CD4-positive, alpha-beta T cell treated with Interferon alpha-2 for 1 hour (primary cell): ENCODE data around the gene PAX7.
"Not testable (repeated sequence)": the region's sequence is repeated elsewhere in the genome, so short reads cannot be mapped to it uniquely, and the experiment has no call there.

Source experiments
- DNase-seq, 2 donors: peaks; one replicate each; pipeline ENCODE4 v3.0.0-alpha.2; 2020 to 2022

Gene PAX7

GRCh38 chr1:18667333-18667732 is 36.7 kb downstream of the PAX7 start:
- DNase-seq, result no peak

- no peak for DNase-seq
Measured at GRCh38 chr1:18668046-18668445, 37.4 kb downstream of the PAX7 start.

- no peak for DNase-seq
Measured at GRCh38 chr1:18668750-18669404, 38.2 kb downstream of the PAX7 start.

- no peak for DNase-seq
Measured at GRCh38 chr1:18670121-18670867, 39.6 kb downstream of the PAX7 start.

DNA sequence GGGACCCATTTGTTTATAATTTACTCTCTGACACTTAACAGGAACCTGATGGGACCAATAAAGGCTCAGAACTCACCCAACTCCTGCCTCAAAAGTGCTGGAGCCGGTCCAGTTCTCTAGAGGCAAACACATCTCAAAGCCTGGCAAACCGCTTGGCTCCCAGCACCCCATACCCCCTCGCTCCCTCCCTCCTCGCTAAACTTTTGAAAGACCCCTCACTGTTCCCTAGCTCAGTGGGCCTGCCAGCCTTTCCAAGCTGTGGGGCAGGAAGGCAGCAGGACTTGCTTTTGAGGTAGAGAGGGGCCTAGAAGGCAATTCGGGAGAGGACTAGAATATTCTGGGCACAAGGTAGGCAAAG is 40.2 kb downstream of the PAX7 start:
- no peak for DNase-seq

- DNase-seq, result no peak
Measured at GRCh38 chr1:18673976-18674375, 43.3 kb downstream of the PAX7 start.

GRCh38 chr1:18676332-18676781 is 45.7 kb downstream of the PAX7 start:
- DNase-seq, result no peak

- DNase-seq, result peak in 1 of 2 donors; percentile 33
Measured at GRCh38 chr1:18681423-18681835, 50.8 kb downstream of the PAX7 start.

DNA sequence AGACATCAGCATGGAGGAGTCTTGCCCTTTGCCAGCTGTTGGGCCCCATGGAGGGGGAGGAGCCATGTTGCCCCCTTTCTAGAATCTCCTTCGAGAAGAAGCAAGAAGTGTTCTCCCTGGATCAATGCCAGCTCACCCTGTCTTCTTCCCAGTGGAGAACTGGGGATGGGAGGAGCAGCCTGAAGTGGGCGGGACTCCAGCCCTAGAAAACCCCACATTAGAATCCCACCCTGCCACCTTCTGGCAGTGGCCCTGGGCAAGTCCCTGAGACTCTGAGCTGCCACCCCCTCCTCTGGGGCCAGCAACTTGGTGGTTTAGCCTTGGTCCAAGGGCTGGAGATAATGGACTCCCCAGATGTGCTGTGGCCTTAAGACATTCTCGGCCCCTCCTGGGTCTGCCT is 51.7 kb downstream of the PAX7 start:
- DNase-seq, result no peak

DNA sequence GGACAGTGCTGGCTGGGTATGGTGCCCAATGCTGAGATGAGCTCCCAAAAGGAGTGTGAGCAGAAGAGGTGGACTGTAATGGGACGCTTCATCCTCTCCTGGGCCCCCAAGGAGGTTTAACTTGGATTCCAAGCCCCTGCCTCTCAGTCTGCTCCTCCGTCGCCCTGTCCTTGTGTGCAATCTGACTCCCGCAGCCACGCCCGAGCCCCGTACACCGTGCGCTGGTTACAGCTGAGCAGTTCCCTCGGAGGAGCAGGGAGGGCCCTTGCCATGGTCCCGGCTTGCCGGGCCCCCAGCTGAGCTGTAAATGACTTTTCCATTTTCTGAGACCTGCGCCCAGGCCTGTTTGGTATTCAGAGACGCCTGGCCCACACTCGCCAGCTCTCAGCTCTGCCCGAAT is 53.7 kb downstream of the PAX7 start:
- no peak for DNase-seq

DNA sequence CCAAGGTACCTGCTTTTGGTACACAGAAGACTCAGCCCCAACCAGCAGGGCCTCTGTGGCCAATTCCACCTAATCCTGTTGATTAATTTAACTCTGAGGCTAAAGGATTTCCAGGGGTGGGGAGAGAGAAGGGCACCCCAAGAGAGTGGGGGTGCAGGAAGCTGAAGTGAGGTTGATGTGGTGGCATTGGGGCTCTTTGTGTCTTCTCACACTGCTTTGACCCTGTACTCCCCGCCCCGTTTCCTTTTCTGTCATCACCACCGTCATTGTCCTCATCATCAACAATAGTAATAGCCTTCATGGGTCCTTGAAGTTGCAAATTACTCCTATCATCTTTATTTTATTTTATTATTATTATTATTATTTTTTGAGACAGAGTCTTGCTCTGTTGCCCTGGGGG is 55.9 kb downstream of the PAX7 start:
- no peak for DNase-seq

GRCh38 chr1:18687273-18687672 is 56.6 kb downstream of the PAX7 start:
- no peak for DNase-seq

DNA sequence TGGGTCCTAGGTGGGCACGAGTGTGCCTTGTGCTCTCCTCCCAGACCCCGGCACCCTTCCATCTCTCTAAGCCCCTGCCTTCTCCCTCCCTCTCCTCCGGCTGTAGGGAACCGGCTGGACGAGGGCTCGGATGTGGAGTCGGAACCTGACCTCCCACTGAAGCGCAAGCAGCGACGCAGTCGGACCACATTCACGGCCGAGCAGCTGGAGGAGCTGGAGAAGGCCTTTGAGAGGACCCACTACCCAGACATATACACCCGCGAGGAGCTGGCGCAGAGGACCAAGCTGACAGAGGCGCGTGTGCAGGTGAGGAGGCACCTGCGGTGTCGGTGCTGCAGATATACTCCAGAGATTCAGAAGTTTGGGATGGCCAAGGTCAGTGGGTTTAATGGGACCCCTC is 61.0 kb downstream of the PAX7 start:
- DNase-seq, result no peak

- DNase-seq, result no peak
Measured at GRCh38 chr1:18693256-18694098, 62.8 kb downstream of the PAX7 start.

GRCh38 chr1:18694289-18694688 is 63.6 kb downstream of the PAX7 start:
- DNase-seq, result not testable (repeated sequence)

DNA sequence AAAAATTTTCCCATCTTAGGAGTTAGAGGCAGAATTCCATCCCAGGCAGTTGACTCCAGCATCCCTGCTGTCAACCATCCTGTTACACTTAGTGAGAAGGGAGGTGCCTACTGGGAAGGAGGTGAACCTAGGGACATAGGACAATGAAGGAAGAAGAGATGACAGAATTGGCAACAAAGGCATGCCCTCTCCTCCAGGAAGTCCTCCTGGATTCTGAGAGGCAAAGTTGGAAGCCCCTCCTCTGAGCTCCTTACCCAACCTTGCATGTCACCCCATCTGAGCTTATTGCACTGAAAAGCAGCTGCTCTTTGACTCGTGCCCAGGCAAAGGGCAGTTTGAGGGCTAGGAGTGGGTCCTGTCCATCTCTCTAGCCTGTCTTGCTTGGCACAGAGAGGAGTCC is 66.9 kb downstream of the PAX7 start:
- no peak for DNase-seq

- no peak for DNase-seq
Measured at GRCh38 chr1:18700530-18700929, 69.9 kb downstream of the PAX7 start.

- no peak for DNase-seq
Measured at GRCh38 chr1:18701183-18701582, 70.5 kb downstream of the PAX7 start.

- no peak for DNase-seq
Measured at GRCh38 chr1:18703041-18703621, 72.5 kb downstream of the PAX7 start.

DNA sequence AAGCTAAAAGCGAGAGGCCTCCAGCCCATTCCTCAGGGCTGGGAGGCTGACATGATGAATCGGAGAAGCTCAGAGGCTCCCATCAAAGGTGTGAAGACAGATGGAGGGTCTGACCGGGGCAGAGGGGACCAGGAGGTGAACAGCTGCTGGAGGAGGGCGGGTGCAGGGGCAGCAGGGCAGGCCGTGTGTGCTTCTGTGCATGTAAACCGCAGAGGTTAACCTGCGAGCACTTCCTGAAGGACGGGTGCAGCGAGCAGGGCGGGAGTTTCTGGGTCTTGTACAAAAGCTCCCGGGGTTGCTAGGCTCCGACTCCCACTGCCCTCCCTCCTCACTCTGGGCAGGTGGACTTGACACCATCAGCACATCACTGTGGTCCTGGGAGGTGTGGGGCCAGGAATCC is 75.2 kb downstream of the PAX7 start:
- no peak for DNase-seq

GRCh38 chr1:18707696-18708257 is 77.1 kb downstream of the PAX7 start:
- DNase-seq, result no peak

GRCh38 chr1:18710002-18710401 is 79.4 kb downstream of the PAX7 start:
- no peak for DNase-seq

DNA sequence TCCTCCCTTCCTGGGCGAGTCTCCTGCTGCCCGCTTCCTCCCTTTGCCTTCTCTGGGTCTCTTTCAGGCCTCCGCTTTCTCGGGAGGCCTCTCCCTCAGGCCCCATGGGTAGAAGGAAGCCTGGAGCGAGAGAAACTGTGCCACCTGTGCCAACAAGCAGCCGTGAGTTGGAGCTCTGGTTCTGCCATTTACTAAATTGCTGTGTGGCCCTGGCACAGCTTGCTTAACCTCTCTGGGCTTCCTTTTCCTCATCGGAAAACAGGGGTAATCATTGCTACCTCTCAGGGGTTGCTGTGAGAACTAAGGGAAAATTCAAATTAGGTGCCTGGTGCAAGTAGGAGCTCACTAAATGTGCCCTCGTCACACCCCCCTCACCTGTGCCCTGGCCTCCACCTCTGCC is 80.4 kb downstream of the PAX7 start:
- no peak for DNase-seq
